Ramos (cell line): ENCODE measurements around the gene TSC2.

ENCODE experiments used
- in situ Hi-C: fragments of 300-500 bp; cut with MboI; formaldehyde crosslinking; loops from one replicate; pipeline ENCODE4 v1.14.3; 2022; ENCODE audit warnings: low sequenced_read_pairs; ENCODE audit not compliant: unreplicated experiment

The TSC2 gene

GRCh38 chr16:2047330-2048115 lies at the start of gene TSC2, which contains the start of gene NTHL1:
TSS of gene TSC2 (plus strand) at chr16:2047985. CDS start at chr16:2048616, 631 bp downstream.
TSS of gene NTHL1 (minus strand) at chr16:2047834. CDS start at chr16:2047823, 11 bp downstream.
- in situ Hi-C loops: no loop called here

GRCh38 chr16:1998360-1998835 lies 49.4 kb upstream of the TSC2 start:
- in situ Hi-C loops: no loop called here

GRCh38 chr16:1998852-1999801 lies 48.7 kb upstream of the TSC2 start:
- in situ Hi-C loops: no loop called here

- in situ Hi-C loops: loop anchor here (25.0 kb wide), 1 partner anchor 512 kb away; the partner anchor contains the start of genes AMDHD2 and ATP6V0C
Observed at GRCh38 chr16:1999866-2000514, 47.8 kb upstream of the TSC2 start.

- in situ Hi-C loops: loop anchor here (25.0 kb wide), 1 partner anchor 511 kb away; the partner anchor contains the start of genes AMDHD2 and ATP6V0C
Observed at GRCh38 chr16:2001035-2001434, 46.8 kb upstream of the TSC2 start.

GRCh38 chr16:2001456-2002355 lies 46.1 kb upstream of the TSC2 start:
- in situ Hi-C loops: loop anchor here (25.0 kb wide), 1 partner anchor 511 kb away; the partner anchor contains the start of genes AMDHD2 and ATP6V0C

- in situ Hi-C loops: loop anchor here (25.0 kb wide), 1 partner anchor 510 kb away; the partner anchor contains the start of genes AMDHD2 and ATP6V0C
Observed at GRCh38 chr16:2002406-2003230, 45.2 kb upstream of the TSC2 start.

GRCh38 chr16:2003231-2003826 lies 44.5 kb upstream of the TSC2 start:
- in situ Hi-C loops: loop anchor here (25.0 kb wide), 1 partner anchor 509 kb away; the partner anchor contains the start of genes AMDHD2 and ATP6V0C

- in situ Hi-C loops: loop anchor here (25.0 kb wide), 1 partner anchor 508 kb away; the partner anchor contains the start of genes AMDHD2 and ATP6V0C
Observed at GRCh38 chr16:2003827-2004641, 43.8 kb upstream of the TSC2 start.

GRCh38 chr16:2004795-2005517 lies 42.8 kb upstream of the TSC2 start:
- in situ Hi-C loops: loop anchor here (25.0 kb wide), 1 partner anchor 507 kb away; the partner anchor contains the start of genes AMDHD2 and ATP6V0C

- in situ Hi-C loops: loop anchor here (25.0 kb wide), 1 partner anchor 507 kb away; the partner anchor contains the start of genes AMDHD2 and ATP6V0C
Observed at GRCh38 chr16:2005646-2006045, 42.1 kb upstream of the TSC2 start.

- in situ Hi-C loops: loop anchor here (25.0 kb wide), 1 partner anchor 506 kb away; the partner anchor contains the start of genes AMDHD2 and ATP6V0C
Observed at GRCh38 chr16:2006317-2006716, 41.5 kb upstream of the TSC2 start.

GRCh38 chr16:2007081-2007836 lies 40.5 kb upstream of the TSC2 start:
- in situ Hi-C loops: loop anchor here (25.0 kb wide), 1 partner anchor 505 kb away; the partner anchor contains the start of genes AMDHD2 and ATP6V0C

- in situ Hi-C loops: loop anchor here (25.0 kb wide), 1 partner anchor 504 kb away; the partner anchor contains the start of genes AMDHD2 and ATP6V0C
Observed at GRCh38 chr16:2008009-2008526, 39.7 kb upstream of the TSC2 start.
